HEK293 (cell line): ENCODE measurements around the gene TTC7B.

ENCODE experiments used
- KLF16 ChIP-seq: fragments of 450-650 bp; formaldehyde crosslinking; IDR thresholded peaks from 2 replicates; pipeline ENCODE4 v1.5.1; 2017; ENCODE audit warnings: missing biosample characterization, missing genetic modification characterization
- TCF7L2 ChIP-seq: IDR thresholded peaks from 2 replicates; pipeline ENCODE4 v1.6.1; 2011; ENCODE audit warnings: low read depth, mild to moderate bottlenecking, inconsistent platforms, low read length, moderate library complexity, borderline replicate concordance
- ZNF585B ChIP-seq: fragments of 450-650 bp; formaldehyde crosslinking; IDR thresholded peaks from 2 replicates; pipeline ENCODE4 v1.5.1; 2016; ENCODE audit warnings: missing biosample characterization, missing genetic modification characterization
- ZSCAN18 ChIP-seq: fragments of 450-650 bp; formaldehyde crosslinking; IDR thresholded peaks from 2 replicates; pipeline ENCODE4 v1.5.1; 2016; ENCODE audit warnings: missing biosample characterization, missing genetic modification characterization
- TF ChIP-seq, protein P1 (sequence below): fragments of 450-650 bp; formaldehyde crosslinking; IDR thresholded peaks from 2 replicates; pipeline ENCODE4 v1.5.1; 2016; ENCODE audit warnings: missing biosample characterization, missing genetic modification characterization

DNA sequence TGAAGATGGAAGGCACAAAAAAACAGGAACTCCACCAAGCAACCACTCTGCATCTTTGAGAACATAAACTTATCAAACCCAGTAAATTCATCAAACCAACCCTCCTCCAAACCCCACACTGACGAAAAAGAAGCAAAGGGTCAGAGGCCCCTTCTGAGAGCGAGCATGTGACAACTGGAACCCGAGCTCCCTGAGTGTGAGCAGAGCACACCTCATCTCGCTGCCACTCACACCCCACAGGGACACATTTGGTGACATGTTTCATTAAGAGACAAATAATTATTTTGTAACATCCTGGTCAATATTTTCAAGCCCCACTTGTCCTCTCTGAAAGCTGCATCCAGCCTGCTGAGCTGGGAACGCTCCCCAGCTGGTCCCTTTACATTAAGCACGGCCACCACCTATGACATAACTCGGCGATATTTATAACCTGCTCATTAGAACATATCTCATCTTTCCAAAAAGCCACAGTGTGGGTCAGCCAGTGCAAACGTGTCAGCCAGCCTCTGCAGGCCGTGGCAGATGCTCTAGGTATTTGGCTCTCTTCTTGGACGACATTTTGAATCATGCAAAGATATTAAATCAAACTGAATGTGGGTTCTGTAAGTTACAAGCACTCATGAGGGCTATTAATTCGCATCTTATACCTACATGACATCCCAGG is 120.1 kb downstream of the TTC7B start:
- TF ChIP-seq TCF7L2, result no peak
- TF ChIP-seq, protein P1, sequence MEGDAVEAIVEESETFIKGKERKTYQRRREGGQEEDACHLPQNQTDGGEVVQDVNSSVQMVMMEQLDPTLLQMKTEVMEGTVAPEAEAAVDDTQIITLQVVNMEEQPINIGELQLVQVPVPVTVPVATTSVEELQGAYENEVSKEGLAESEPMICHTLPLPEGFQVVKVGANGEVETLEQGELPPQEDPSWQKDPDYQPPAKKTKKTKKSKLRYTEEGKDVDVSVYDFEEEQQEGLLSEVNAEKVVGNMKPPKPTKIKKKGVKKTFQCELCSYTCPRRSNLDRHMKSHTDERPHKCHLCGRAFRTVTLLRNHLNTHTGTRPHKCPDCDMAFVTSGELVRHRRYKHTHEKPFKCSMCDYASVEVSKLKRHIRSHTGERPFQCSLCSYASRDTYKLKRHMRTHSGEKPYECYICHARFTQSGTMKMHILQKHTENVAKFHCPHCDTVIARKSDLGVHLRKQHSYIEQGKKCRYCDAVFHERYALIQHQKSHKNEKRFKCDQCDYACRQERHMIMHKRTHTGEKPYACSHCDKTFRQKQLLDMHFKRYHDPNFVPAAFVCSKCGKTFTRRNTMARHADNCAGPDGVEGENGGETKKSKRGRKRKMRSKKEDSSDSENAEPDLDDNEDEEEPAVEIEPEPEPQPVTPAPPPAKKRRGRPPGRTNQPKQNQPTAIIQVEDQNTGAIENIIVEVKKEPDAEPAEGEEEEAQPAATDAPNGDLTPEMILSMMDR, result no peak
- no peak for TF ChIP-seq ZSCAN18 (tag by site-specific recombination)
- TF ChIP-seq KLF16 (tag by site-specific recombination), result no peak
- no peak for TF ChIP-seq ZNF585B (tag by site-specific recombination)
